Cerebellar nuclear complex (tissue), 1 donor: ENCODE measurements around the gene DNAAF6.
"Not testable (repeated sequence)": the region's sequence is repeated elsewhere in the genome, so short reads cannot be mapped to it uniquely, and the experiment has no call there.

ENCODE experiments used
- DNase-seq, 2 experiments: peaks; one replicate each; lab custom pipeline; 2025; lab: John Stamatoyannopoulos, UW

Gene DNAAF6

DNA sequence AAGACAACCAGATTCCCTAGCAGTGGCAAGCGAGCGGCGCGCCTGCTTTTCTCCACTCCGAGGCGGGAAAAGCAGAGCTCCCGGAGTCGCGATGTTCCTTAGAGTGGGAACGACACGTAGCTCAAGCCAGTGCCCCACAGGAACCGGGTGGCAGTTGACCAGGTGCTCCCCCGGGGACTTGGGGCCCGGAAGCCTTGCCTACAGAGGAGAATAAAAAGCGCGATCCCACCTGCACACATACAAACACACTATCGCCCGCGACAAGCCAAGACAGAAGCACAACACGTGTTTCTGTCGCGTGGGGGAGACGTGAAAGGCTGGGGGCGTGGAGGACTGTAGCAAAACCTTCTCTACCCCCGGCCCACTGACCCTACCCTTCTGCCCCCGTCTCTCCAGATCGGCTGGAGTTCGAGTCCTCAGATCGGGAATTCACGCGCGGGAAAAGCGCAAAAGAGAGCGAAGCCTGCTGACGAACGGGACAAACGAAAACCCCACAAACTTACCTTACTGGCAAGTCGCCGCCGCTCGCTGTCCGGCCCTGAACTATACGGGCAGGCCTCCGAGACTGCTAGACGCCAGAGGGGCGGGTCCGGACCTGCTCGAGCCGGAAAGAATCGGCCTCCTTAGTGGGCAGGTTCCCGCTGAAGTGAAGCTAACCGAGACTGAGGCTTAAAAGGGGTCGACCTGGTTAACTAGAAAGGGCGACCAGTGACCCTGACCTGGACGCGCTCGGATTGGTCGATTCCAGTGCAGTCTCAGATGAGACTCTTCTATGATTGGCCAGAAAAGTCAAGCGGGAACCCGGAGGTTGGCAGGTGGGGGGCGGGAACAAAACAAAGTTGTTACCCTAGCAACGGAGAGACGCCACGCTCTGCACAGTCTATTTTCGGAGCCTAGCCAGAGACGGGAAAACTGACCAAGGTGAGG lies at the start of gene DNAAF6, which contains the start of gene NUP62CL:
TSS of gene DNAAF6 (plus strand) at position 842 of the 927 bp plus-strand sequence. CDS start 6,265 bp downstream, outside the sequence.
TSS of gene NUP62CL (minus strand) at position 664 of the 927 bp plus-strand sequence. CDS start 31,287 bp downstream, outside the sequence.
- DNase-seq = no peak

DNA sequence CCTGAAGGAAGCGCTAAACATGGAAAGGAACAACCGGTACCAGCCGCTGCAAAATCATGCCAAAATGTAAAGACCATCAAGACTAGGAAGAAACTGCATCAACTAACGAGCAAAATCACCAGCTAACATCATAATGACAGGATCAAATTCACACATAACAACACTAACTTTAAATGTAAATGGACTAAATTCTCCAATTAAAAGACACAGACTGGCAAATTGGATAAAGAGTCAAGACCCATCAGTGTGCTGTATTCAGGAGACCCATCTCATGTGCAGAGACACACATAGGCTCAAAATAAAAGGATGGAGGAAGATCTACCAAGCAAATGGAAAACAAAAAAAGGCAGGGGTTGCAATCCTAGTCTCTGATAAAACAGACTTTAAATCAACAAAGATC lies 48.8 kb upstream of the DNAAF6 start:
- not testable (repeated sequence) for DNase-seq

DNA sequence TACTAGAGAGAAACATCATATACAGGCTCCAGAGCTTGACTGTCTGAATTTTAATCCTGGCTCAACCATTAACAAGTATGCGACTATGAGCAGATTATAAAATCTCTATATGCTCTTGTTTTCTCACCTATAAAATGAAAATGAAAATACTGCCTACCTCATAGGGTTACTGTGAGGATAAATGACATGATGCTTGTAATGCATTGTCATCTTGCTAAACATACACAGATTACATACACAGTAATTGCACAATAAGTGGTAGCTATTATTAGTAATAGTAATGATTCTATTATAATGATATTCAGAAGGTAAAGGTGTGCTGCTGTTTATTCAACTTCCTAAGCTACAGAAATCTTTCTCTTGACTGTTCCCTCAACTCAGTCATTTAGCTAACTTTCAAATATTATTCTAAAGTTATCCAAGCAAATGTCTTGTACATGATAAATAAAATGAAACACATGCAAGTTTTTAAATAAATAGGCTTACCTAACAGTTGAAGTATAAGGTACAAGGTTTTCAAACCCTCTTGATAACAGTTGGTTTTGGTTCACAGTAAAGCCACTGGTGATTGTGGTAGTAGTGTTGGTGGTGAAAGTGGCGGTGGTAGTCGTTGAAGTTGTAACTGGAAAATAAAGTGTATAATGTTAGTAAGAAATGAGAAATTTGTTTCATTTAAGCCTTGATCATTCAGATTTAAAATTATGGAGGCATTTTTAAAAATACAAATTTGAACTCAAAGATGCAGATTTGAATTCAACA lies 39.1 kb upstream of the DNAAF6 start:
- DNase-seq = no peak

DNA sequence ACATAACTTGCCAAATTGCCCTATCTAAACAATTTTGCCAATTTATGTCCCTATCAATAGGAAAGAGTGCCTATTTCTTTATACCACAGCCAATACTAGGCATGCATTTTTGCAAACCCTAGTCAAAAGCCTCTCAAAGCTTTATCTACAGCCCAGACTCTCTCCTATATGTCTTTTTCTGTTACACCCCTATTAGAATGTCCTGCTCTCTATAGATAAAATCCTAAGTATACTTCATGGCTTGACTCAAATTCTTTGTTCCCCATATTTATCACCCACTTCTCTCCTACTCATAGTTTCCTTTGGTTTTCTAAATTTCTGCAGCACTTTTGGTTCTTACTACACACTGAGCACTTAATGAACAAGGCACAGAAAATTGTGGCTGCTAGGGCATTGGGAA lies 38.2 kb upstream of the DNAAF6 start:
- no peak for DNase-seq

DNA sequence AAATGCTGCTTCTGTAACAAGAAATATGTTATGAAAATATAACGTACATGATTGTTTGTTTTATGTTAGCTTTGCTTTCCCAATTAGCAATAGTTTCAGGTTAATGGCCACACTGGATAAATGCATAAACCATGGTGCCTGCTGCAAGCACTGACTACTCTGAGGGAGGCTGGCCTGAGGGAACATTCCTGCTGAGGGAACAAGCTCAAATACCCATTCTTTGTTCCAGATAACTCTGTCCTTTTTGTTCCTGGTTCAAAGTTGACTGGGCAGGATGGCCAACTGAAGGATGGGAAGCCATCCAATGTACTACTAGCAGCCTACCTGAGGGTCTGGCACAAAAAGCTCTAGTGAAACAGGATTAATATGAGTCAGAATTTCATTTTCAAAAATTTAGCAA lies 37.7 kb upstream of the DNAAF6 start:
- no peak for DNase-seq

DNA sequence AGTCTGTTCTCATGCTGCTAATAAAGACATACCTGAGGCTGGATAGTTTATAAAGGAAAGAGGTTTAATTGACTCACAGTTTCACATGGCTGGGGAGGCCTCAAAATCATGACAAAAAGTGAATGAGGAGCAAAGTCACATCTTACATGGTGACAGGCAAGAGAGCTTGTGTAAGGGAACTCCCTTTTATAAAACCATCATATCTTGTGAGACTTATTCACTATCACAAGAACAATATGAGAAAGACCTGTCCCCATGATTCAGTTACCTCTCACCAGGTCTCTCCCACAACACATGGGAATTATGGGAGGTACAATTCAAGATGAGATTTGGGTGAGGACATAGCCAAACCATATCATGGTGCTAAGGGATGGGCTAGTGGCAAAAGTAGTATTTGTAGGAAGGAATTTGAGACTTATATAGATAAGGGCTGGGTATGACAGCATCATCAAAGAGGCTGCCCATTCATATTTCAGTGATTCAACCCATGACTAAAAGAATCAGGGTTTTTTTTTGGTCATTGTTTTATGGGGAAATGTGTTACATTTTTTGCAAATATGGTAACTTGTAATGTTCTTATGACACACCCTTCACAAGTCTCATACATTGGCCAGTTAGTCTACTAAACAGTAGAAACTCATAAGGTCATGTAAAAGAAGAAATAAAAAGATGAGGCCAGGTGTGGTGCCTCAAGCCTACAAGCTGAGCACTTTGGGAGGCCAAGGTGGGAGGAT lies 34.9 kb upstream of the DNAAF6 start:
- DNase-seq = no peak

DNA sequence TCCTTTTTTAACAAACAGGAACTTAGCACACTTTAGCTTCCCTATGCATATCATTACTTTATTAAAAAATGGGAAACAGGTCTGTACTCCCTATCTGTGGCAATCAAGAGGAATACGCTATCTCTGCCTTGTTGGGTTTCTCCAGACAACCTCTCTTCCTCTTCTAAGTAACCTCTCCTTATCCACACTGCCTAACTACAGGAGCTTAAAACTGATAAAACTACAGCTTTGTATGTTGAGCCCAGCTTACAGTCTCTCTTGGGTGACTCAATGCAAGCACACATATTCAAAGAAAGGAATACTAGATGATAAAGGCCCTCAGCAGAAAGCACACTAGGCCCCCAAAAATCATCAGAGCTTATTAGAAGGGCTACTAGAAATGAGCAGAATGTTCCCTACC lies 9.1 kb upstream of the DNAAF6 start:
- DNase-seq = no peak

DNA sequence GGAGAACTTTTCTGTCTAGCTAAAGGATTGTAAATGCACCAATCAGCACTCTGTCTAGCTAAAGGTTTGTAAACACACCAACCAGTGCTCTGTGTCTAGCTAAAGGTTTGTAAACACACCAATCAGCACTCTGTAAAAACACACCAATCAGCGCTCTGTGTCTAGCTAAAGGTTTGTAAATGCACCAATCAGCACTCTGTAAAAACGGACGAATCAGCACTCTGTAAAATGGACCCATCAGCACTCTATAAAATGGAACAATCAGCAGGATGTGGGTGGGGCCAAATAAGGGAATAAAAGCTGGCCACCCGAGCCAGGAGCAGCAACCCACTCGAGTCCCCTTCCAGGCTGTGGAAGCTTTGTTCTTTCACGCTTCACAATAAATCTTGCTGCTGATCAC lies 8.3 kb upstream of the DNAAF6 start:
- not testable (repeated sequence) for DNase-seq

DNA sequence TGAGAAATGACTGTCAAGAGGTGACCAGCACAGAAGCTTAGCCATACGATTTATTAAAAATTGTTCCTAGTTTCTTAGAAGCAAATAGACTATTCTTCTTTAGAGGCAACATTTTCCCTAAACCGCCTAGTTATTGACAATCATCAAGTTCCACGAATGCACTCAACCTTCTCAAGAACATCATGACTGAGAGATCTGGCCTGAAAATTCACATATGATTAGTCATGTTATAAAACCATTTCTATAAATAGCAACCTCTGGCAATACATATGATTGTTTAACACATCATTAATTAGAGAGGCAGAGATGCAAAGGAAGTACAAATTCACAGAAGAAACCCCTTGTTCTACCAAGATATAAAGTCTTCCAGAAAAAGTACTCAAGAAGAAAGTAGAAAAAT lies 6.9 kb upstream of the DNAAF6 start:
- no peak for DNase-seq

DNA sequence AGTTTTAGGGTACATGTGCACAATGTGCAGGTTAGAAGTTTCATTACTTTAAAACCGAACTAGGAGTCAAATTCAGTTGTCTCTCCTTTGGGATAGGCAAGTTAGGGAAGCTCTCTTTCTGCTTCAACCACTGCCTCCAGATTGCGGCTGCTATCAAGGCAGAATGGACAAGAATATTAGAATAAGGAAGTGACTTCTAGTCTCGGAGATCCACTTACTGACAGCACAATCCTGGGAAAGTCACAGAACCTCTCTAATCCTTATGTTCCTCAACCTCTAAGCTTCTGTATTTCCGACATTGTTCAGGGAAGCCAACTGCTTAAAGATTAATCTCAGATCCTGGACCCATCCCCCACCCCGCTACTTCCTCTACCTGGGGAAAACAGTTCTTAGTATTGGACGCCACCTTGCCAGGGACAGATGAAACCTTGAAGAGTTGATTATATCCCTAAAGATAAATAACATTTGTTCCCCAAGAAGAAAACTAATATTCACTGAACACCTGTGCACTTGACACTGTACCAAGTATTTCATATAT lies 2.3 kb upstream of the DNAAF6 start:
- no peak for DNase-seq

DNA sequence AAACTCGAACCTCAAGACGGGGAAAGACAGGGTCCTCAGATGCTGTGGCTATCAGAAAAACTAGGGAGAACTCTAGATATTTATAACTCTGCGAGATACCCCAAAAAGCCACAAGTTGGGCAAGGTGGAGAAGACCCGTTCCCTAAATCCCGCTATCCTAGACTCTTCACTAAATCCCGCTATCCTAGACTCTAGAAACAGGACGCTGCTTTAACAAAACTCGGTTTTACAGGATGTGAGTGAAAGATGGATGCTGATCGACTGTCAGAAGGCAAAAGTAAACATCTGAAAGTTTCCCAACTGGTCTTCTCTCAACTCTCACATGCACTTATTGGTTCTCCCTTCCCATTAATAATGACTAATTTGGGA lies 270 bp downstream of the DNAAF6 start:
- DNase-seq = no peak

DNA sequence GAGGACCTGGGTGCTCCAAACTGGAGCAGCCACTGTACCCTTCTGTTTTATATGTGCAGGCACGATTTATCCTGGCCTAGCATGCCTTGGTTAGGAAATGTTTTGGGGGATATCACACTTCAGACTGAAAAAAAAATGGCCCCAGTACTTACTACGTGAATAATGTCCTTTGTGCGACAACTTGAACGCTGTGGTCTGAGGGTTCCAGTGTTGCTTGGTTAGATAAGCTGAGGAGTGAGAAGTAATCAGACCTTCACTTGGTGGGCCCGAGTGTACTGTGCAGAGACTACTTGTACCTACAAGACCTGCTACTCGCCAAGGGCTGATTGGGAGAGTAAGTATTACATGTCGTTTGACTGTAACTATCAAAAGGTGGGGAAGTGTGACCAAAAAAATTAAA lies 678 bp downstream of the DNAAF6 start:
- DNase-seq = no peak

DNA sequence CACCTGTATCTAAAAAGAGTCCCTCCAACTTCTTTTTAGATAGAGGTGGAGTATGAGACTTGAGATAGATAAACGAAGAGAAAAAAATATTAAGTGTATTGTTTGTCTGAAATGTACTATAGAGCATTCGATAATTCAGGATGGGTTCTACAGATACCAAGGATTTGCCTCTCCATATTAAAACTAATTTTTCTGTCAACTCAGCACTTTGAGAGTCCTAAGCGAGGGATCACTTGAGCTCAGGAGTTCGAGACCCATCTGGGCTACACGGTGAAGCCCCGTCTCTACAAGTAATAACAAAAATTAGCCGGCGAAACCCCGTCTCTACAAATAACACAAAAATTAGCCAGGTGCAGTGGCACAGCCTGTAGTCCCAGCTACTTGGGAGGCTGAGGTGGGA lies 1.5 kb downstream of the DNAAF6 start:
- no peak for DNase-seq

DNA sequence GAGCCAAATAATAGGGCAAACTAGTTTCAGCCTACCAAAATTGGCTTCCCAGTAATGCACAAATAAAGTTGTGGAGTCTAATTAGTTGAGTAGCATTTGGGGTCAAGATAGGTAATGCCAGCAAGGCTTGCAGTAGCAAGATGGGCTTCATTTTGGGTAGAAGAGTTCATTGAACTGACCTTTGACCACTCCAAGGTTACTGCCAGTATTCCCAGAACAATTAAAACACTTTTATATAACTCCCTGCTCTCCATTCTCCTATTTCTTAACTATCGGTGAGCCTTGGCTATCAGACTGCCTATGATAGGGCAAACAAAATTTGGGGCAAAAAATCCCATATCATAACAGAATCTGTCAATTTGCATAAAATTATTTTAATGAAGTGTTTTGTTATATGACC lies 7.1 kb downstream of the DNAAF6 start:
- DNase-seq = no peak

DNA sequence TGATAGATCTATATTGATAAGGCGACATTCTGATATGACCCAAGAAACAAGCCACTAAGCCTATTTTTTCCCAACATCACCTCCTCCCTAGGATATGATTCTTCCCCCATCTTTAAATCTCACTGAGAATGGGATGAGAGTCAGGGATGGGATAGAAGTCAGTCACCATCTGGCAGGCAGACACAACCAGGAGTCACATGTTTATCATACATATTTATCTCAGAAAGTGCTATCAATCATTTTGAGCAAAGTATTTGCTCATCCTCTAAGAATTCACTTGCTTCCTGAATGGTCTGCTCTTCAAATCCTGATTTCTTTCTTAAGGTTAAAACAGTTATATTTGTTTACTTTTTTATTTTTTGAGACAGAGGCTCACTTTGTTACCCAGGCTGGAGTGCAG lies 20.3 kb downstream of the DNAAF6 start:
- no peak for DNase-seq

DNA sequence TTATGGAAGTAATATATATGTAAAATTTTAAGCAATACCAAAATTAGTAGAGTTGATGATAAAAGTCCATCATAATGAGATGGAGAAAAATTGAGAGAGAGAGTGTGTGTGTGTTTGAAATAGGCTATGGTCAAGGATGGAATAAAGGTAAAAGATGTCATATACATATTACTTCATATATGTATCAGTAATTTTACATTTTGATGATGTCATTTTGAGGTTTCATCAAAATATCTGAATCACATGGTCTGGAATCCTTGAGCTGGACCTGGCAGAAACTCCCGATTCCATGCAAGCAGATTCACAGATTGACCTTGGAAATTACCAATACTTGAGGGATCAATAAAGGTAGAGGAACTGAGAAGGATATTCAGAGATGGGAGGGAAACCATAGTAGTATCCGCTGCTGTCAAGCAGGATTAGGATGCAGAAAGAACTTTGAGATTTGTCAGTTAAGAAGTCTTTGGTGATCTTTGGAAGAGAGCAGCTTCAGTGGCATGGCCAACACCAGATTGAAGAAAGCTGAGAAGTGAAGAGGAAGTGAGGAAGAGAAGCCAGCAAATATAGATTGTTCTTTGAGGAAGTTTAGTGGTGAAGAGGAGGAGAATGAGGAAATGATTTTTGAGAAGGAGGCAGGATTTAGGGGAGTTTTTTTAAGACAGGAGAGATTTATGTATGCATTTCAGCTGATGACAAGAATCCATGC lies 21.5 kb downstream of the DNAAF6 start:
- no peak for DNase-seq

DNA sequence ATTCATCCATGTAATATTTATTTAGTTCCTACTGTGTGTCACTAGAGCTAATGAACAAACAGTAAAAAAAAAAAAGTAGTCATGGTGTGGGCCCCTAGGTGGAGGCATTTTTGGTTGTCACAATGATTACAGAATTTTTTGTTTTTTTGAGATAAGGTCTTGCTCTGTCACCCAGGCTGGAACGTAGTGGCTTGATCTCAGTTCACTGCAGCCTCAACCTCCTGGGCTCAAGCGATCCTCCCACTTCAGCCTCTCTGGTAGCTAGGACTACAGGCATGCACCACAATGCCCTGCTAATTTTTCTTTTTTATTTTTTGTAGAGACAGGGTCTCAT lies 22.0 kb downstream of the DNAAF6 start:
- DNase-seq = no peak

DNA sequence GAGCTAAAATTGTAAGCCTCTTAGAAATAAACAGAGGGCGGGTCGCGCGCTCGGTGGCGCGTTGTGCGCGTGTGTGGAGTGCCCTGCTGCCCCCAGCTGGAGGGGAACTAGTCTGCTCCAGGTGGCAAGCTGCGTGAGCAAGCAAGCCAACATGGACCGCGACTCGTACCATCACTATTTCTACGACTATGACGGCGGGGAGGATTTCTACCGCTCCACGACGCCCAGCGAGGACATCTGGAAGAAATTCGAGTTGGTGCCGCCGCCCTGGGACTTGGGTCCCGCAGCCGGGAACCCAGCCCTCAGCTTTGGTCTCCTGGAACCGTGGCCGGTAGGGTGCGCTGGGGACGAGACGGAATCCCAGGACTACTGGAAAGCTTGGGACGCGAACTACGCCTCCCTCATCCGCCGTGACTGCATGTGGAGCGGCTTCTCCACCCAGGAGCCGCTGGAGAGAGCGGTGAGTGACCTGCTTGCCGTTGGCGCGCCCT lies 66.1 kb downstream of the DNAAF6 start:
- DNase-seq = no peak

DNA sequence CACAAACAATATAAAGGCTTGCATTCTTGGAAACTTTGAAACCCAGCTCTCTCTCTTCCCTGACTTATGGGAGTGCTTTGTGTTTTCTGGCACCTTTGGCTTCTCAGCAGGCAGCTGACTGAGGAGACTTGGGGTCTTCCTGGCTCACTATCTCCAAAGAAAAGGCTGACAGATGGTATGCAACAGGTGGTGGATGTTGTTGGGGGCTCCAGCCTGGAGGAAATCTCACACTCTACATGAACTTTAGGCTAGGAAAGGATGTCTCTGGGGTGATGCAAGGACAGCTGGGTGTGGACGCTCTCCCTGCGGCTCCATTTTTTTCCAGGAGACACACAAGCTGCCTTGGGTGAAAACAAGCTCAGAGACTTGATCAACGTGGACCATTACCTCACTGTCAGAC lies 67.4 kb downstream of the DNAAF6 start:
- DNase-seq = no peak

DNA sequence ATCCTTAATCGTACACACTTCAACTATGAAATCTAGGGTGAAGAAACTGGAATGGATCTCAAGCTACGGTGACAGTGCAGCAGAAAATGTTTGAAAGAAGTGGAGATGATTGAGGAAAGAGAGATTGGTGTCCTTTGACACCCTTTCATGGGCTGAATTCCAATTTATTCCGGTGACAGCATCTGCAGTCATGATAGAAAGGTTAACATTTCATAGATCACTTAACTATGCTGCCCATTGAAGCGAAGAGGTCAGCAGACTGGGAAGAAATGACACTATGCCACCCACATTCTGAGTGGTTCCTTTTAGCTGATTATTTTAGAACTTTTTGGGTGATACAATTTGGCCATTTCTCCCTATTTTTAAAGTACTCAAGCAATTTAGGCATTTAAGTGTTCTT lies 82.3 kb downstream of the DNAAF6 start:
- no peak for DNase-seq

DNA sequence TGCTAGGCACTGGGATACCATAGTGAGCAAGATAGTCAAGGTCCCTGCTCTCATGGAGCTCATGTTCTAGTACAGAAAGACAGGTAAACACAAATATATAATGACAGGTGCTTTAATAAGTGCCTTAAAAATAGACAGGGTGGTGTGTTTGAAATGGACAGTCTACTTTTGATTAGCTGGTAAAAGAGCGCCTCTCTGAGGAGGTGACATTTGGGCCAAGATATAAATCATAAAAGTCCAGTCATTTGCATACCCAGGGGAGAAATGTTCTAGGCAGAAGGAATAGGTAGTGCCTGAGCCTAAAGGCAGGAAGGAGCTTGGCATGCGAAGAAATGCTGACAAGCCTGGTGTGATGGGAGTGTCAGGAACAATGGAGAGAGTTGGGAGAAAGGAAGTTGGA lies 83.6 kb downstream of the DNAAF6 start:
- no peak for DNase-seq
